ENCODE measurements around the gene EPHA3.

Gene EPHA3

GRCh38 chr3:89262309-89262929, 155.0 kb downstream of the EPHA3 start:
- FAIRE-seq = no peak
- TF ChIP-seq TAF1 (IDR thresholded peaks at IDR 0.05; ENCODE audit: borderline replicate concordance, low read depth, low read length) (no peak), POLR2AphosphoS5 (IDR thresholded peaks at IDR 0.05; ENCODE audit: low read depth, low read length) (no peak), POLR2A (IDR thresholded peaks at IDR 0.05; ENCODE audit: low read depth, low read length) (no peak)
- no peak for DNase-seq (ENCODE audit: insufficient read length)

GRCh38 chr3:89264037-89264560, 156.7 kb downstream of the EPHA3 start:
- no peak for DNase-seq (ENCODE audit: insufficient read length)
- no peak for FAIRE-seq

GRCh38 chr3:89266074-89266473, 158.7 kb downstream of the EPHA3 start:
- no peak for FAIRE-seq
- TF ChIP-seq POLR2AphosphoS5 (IDR thresholded peaks at IDR 0.05; ENCODE audit: low read depth, low read length) = no peak
- no peak for TF ChIP-seq TAF1 (IDR thresholded peaks at IDR 0.05; ENCODE audit: borderline replicate concordance, low read depth, low read length)
- TF ChIP-seq POLR2A (IDR thresholded peaks at IDR 0.05; ENCODE audit: low read depth, low read length) = no peak
- no peak for DNase-seq (ENCODE audit: insufficient read length)

More at GRCh38 chr3:89264037-89264560, 156.7 kb downstream of the EPHA3 start:
- TF ChIP-seq POLR2A (IDR thresholded peaks at IDR 0.05; ENCODE audit: low read depth, low read length) (no peak), TAF1 (IDR thresholded peaks at IDR 0.05; ENCODE audit: borderline replicate concordance, low read depth, low read length) (no peak), POLR2AphosphoS5 (IDR thresholded peaks at IDR 0.05; ENCODE audit: low read depth, low read length) (no peak)

- DNase-seq (ENCODE audit: insufficient read length) = no peak
- no peak for TF ChIP-seq POLR2A (IDR thresholded peaks at IDR 0.05; ENCODE audit: low read depth, low read length)
- TF ChIP-seq TAF1 (IDR thresholded peaks at IDR 0.05; ENCODE audit: borderline replicate concordance, low read depth, low read length) = no peak
- TF ChIP-seq POLR2AphosphoS5 (IDR thresholded peaks at IDR 0.05; ENCODE audit: low read depth, low read length) = no peak
- FAIRE-seq = no peak
These were observed 160.6 kb downstream of the EPHA3 start for GRCh38 chr3:89268059-89268458.

GRCh38 chr3:89270201-89270600, 162.8 kb downstream of the EPHA3 start:
- FAIRE-seq (no peak), DNase-seq (ENCODE audit: insufficient read length) (no peak)
- TF ChIP-seq TAF1 (IDR thresholded peaks at IDR 0.05; ENCODE audit: borderline replicate concordance, low read depth, low read length) = no peak
- TF ChIP-seq POLR2A (IDR thresholded peaks at IDR 0.05; ENCODE audit: low read depth, low read length) = no peak
- TF ChIP-seq POLR2AphosphoS5 (IDR thresholded peaks at IDR 0.05; ENCODE audit: low read depth, low read length) = no peak

- no peak for TF ChIP-seq POLR2A (IDR thresholded peaks at IDR 0.05; ENCODE audit: low read depth, low read length)
- TF ChIP-seq TAF1 (IDR thresholded peaks at IDR 0.05; ENCODE audit: borderline replicate concordance, low read depth, low read length) = no peak
- TF ChIP-seq POLR2AphosphoS5 (IDR thresholded peaks at IDR 0.05; ENCODE audit: low read depth, low read length) = no peak
- DNase-seq (ENCODE audit: insufficient read length) = no peak
- no peak for FAIRE-seq
These were observed 167.6 kb downstream of the EPHA3 start for GRCh38 chr3:89275001-89275400.

GRCh38 chr3:89276116-89276515, 168.7 kb downstream of the EPHA3 start:
- DNase-seq (ENCODE audit: insufficient read length) = no peak
- FAIRE-seq = no peak
- TF ChIP-seq POLR2A (IDR thresholded peaks at IDR 0.05; ENCODE audit: low read depth, low read length) (no peak), TAF1 (IDR thresholded peaks at IDR 0.05; ENCODE audit: borderline replicate concordance, low read depth, low read length) (no peak)

GRCh38 chr3:89278302-89279025, 171.0 kb downstream of the EPHA3 start:
- FAIRE-seq (no peak), DNase-seq (ENCODE audit: insufficient read length) (no peak)
- TF ChIP-seq POLR2A (IDR thresholded peaks at IDR 0.05; ENCODE audit: low read depth, low read length) = no peak
- TF ChIP-seq TAF1 (IDR thresholded peaks at IDR 0.05; ENCODE audit: borderline replicate concordance, low read depth, low read length) = no peak
- no peak for TF ChIP-seq POLR2AphosphoS5 (IDR thresholded peaks at IDR 0.05; ENCODE audit: low read depth, low read length)

- TF ChIP-seq POLR2A (IDR thresholded peaks at IDR 0.05; ENCODE audit: low read depth, low read length) (no peak), POLR2AphosphoS5 (IDR thresholded peaks at IDR 0.05; ENCODE audit: low read depth, low read length) (no peak), TAF1 (IDR thresholded peaks at IDR 0.05; ENCODE audit: borderline replicate concordance, low read depth, low read length) (no peak)
- FAIRE-seq (no peak), DNase-seq (ENCODE audit: insufficient read length) (no peak)
These were observed 172.9 kb downstream of the EPHA3 start for GRCh38 chr3:89280301-89280700.

- FAIRE-seq (no peak), DNase-seq (ENCODE audit: insufficient read length) (no peak)
- TF ChIP-seq TAF1 (IDR thresholded peaks at IDR 0.05; ENCODE audit: borderline replicate concordance, low read depth, low read length) (no peak), POLR2AphosphoS5 (IDR thresholded peaks at IDR 0.05; ENCODE audit: low read depth, low read length) (no peak)
These were observed 173.5 kb downstream of the EPHA3 start for GRCh38 chr3:89280822-89281365.

- no peak for TF ChIP-seq TAF1 (IDR thresholded peaks at IDR 0.05; ENCODE audit: borderline replicate concordance, low read depth, low read length)
- TF ChIP-seq POLR2A (IDR thresholded peaks at IDR 0.05; ENCODE audit: low read depth, low read length) = no peak
- TF ChIP-seq POLR2AphosphoS5 (IDR thresholded peaks at IDR 0.05; ENCODE audit: low read depth, low read length) = no peak
- FAIRE-seq = no peak
- DNase-seq (ENCODE audit: insufficient read length) = no peak
These were observed 180.6 kb downstream of the EPHA3 start for GRCh38 chr3:89287902-89288508.
